Nephron (organoid): ENCODE measurements around the gene DIP2C.

ENCODE experiments used
- H3K27ac Mint-ChIP-seq, 3 experiments: 2 replicates each; pipeline ENCODE4 v1.8.0; 2020; ENCODE audit warnings: mixed read lengths in 3 of 3, mild to moderate bottlenecking in 2 of 3, moderate library complexity in 1 of 3
- H3K27me3 Mint-ChIP-seq: 2 replicates; pipeline ENCODE4 v1.8.0; 2021; ENCODE audit warnings: low read depth, mild to moderate bottlenecking, moderate library complexity, mixed read lengths
- H3K36me3 Mint-ChIP-seq: 2 replicates; pipeline ENCODE4 v1.8.0; 2020; ENCODE audit warnings: low read depth, mixed read lengths
- H3K4me1 Mint-ChIP-seq: 2 replicates; pipeline ENCODE4 v1.8.0; 2020; ENCODE audit warnings: mixed read lengths
- H3K4me3 Mint-ChIP-seq, 3 experiments: 2 replicates each; pipeline ENCODE4 v1.8.0; 2020; ENCODE audit warnings: mild to moderate bottlenecking in 3 of 3, mixed read lengths in 3 of 3, moderate library complexity in 2 of 3
- H3K9me3 Mint-ChIP-seq: 2 replicates; pipeline ENCODE4 v1.8.0; 2020; ENCODE audit warnings: mixed read lengths
- TF ChIP-seq, protein P1 (sequence below), 3 experiments: fragments of 200-600 bp; sonication (generic); IDR thresholded peaks; one replicate each; pipeline ENCODE4 v1.5.0; 2021; ENCODE audit warnings: antibody characterized with exemption in 3 of 3; ENCODE audit not compliant: unreplicated experiment in 3 of 3

DIP2C gene

DNA sequence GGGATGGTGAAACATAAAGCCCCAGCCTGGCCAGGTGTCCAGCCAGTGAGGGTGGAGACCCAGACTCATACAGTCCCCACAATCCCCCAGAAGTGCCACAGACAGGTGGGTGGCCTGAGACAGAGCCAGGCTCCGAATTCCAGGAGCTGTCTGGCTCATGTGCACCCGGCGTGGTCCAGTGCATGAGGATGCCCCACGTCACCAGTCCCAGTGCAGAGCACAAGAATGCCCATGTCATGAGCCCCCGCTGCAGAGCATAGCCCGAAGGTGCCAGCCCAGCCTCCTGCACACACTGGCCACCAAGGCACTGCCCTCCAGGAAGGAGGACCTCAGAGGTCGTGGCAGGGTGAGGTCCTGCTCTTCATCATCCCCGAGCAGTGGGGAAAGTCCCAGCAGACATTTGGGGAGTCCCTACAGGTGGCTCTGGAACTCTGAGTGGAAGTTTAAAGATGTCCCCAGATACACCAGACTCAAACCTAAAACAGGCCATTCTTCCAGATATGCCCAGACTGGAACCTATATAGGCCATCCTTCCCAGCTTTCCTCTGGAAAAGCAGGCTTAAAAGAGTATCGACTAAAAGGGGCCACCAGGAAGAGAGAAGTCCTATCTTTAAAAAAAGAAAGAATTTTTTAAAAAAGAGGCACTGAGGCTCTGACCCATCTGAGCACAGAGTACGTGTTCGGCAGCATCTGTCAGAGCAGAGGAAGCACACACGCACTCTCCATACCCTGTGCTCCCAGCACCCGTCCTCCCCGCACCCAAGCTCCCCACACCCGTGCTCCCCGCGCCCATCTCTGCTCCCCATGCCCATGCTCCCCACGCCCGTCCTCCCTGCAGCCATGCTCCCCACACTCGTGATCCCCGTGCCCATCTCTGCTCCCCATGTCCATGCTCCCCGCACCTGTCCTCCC, 11.5 kb downstream of the DIP2C start:
- H3K9me3 Mint-ChIP-seq = peaks cover 19% of the 10 kb centered on the region
- peaks cover 8% of the 10 kb centered on the region for H3K36me3 Mint-ChIP-seq
- H3K27ac Mint-ChIP-seq = no peak overlapping the region
- peaks cover 26% of the 10 kb centered on the region for H3K4me1 Mint-ChIP-seq
- TF ChIP-seq, protein P1, sequence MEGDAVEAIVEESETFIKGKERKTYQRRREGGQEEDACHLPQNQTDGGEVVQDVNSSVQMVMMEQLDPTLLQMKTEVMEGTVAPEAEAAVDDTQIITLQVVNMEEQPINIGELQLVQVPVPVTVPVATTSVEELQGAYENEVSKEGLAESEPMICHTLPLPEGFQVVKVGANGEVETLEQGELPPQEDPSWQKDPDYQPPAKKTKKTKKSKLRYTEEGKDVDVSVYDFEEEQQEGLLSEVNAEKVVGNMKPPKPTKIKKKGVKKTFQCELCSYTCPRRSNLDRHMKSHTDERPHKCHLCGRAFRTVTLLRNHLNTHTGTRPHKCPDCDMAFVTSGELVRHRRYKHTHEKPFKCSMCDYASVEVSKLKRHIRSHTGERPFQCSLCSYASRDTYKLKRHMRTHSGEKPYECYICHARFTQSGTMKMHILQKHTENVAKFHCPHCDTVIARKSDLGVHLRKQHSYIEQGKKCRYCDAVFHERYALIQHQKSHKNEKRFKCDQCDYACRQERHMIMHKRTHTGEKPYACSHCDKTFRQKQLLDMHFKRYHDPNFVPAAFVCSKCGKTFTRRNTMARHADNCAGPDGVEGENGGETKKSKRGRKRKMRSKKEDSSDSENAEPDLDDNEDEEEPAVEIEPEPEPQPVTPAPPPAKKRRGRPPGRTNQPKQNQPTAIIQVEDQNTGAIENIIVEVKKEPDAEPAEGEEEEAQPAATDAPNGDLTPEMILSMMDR (IDR thresholded peaks at IDR 0.05; ENCODE audit: unreplicated experiment in 3 of 3) = no peak
- no peak overlapping the region for H3K4me3 Mint-ChIP-seq
- no peaks in the 10 kb centered on the region for H3K27me3 Mint-ChIP-seq

DNA sequence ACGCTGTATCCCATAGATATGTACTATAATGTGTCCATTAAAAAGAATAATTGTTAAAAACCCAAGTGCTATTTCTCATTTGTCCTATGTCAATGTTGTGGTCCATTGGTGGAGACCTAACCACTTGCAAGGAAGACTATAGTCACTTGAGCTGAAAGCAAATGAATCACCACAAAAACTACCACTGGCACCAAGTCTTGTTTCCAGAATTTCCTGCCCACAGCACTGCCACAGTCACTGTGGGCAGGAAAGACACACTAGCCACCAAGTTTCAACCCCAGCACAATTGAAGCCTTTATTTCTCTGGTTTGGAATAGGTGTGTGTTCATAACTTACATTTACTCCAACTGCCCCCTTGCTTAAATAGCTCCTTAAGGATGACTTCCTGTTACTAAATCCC, 12.4 kb downstream of the DIP2C start:
- peaks cover 16% of the 10 kb centered on the region for H3K4me1 Mint-ChIP-seq
- no peak overlapping the region for H3K27ac Mint-ChIP-seq
- TF ChIP-seq, protein P1 (IDR thresholded peaks at IDR 0.05; ENCODE audit: unreplicated experiment in 3 of 3) = no peak
- peaks cover 19% of the 10 kb centered on the region for H3K9me3 Mint-ChIP-seq
- H3K27me3 Mint-ChIP-seq = no peaks in the 10 kb centered on the region
- H3K36me3 Mint-ChIP-seq = peaks cover 9% of the 10 kb centered on the region
- no peak overlapping the region for H3K4me3 Mint-ChIP-seq

DNA sequence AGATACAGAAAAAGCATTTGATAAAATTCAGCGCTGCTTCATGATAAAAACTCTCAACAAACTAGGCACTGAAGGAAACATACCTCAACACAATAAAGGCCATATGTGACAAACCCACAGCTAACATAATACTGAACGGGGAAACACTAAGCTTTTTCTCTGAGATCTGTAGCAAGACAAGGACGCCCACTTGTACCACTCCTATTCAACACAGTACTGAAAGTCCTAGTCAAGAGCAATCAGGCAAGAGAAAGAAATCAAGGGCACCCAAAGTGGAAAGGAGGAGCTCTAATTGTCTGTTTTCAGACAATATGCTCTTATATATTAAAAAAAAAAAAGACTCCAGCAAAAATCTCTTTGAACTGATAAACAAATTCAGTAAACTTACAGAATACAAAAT, 13.3 kb downstream of the DIP2C start:
- Mint-ChIP-seq H3K4me3 (no peak overlapping the region), H3K4me1 (peaks cover 15% of the 10 kb centered on the region), H3K27ac (no peak overlapping the region), H3K36me3 (peaks cover 12% of the 10 kb centered on the region), H3K27me3 (no peaks in the 10 kb centered on the region), H3K9me3 (peaks cover 19% of the 10 kb centered on the region)
- TF ChIP-seq, protein P1 (IDR thresholded peaks at IDR 0.05; ENCODE audit: unreplicated experiment in 3 of 3) = no peak

DNA sequence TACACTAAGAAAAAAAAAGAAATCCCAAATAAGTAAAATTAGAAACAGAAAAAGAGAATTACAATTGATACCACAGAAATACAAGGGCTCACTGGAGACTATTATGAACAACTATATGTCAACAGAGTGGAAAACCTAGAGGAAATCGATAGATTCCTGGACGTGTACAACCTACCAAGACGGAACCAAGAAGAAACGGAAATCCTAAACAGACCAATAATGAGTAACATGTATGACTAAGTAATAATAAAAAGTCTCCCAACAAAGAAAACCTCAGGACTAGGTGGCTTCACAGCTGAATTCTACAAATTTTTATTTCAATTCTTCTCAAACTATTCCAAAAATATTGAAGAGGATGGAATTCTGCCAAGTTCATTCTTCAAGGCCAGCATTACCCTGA, 13.9 kb downstream of the DIP2C start:
- Mint-ChIP-seq H3K4me1 (peaks cover 14% of the 10 kb centered on the region), H3K36me3 (peaks cover 12% of the 10 kb centered on the region), H3K9me3 (peaks cover 19% of the 10 kb centered on the region), H3K4me3 (no peak overlapping the region), H3K27me3 (no peaks in the 10 kb centered on the region), H3K27ac (no peak overlapping the region)
- TF ChIP-seq, protein P1 (IDR thresholded peaks at IDR 0.05; ENCODE audit: unreplicated experiment in 3 of 3) = no peak

DNA sequence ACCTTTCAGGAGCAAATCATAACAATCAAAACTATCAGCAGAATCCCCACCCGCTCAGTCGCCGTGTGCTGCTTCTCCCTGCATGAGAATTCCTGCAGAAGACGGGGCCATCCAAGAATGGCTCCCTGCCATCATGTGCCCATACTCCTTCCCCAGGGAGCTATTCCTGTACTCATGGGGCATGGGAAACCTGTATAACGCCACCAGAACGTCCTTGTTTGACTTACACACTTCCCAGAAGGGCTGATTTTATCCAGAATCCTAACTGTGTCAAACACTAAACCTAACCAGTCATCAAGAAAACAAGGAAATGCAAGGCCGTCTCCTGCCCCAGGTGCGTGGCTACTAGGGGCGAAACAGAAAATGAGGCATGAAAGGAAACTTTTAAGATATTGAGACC, 16.0 kb downstream of the DIP2C start:
- H3K4me1 Mint-ChIP-seq = peaks cover 3% of the 10 kb centered on the region
- H3K27ac Mint-ChIP-seq = no peak overlapping the region
- peaks cover 12% of the 10 kb centered on the region for H3K36me3 Mint-ChIP-seq
- peaks cover 19% of the 10 kb centered on the region for H3K9me3 Mint-ChIP-seq
- no peaks in the 10 kb centered on the region for H3K27me3 Mint-ChIP-seq
- H3K4me3 Mint-ChIP-seq = no peak overlapping the region
- TF ChIP-seq, protein P1 (IDR thresholded peaks at IDR 0.05; ENCODE audit: unreplicated experiment in 3 of 3) = no peak

DNA sequence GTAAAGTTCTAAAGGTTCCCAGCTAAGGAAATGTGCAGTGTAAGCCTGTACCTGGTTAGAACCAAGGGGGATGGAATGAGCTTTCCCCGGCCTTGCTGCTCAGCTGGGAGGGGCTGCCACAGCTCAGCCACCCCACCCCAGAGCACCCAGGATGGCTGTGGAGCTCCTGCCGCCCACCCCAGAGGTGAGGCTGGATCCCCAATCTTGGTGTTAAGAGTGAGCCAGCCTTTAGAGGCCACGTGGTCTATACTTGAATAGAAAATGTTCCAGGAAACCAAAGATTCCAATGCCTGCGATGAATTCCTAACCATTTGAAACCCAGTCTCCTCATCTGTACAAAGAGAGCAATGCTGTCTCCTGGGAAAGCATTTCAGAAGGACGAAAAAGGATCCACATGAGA, 16.5 kb downstream of the DIP2C start:
- H3K36me3 Mint-ChIP-seq = peaks cover 12% of the 10 kb centered on the region
- no peak overlapping the region for H3K4me3 Mint-ChIP-seq
- H3K27me3 Mint-ChIP-seq = no peaks in the 10 kb centered on the region
- H3K27ac Mint-ChIP-seq = no peak overlapping the region
- TF ChIP-seq, protein P1 (IDR thresholded peaks at IDR 0.05; ENCODE audit: unreplicated experiment in 3 of 3) = no peak
- peaks cover 19% of the 10 kb centered on the region for H3K9me3 Mint-ChIP-seq
- H3K4me1 Mint-ChIP-seq = peaks cover 3% of the 10 kb centered on the region
